Hepatocyte (in vitro differentiated cells): ENCODE results near the gene ZNF79. TPM values are rescaled to one million over a fixed set of nuclear protein-coding genes. Genes with fewer than 3 reads are reported as not detected.

Source experiments
- DNase-seq: peaks from one replicate; pipeline ENCODE4 v3.0.0-alpha.2; 2016; ENCODE audit warnings: low spot score
- H2AFZ ChIP-seq: fragments of 200-600 bp; sonication (generic); 2 replicates; pipeline ENCODE4 v1.6.0; 2016; ENCODE audit warnings: antibody characterized with exemption, mild to moderate bottlenecking
- H3K27ac ChIP-seq: fragments of 200-600 bp; sonication (generic); 2 replicates; pipeline ENCODE4 v1.5.1; 2016; ENCODE audit warnings: mild to moderate bottlenecking
- H3K27me3 ChIP-seq: fragments of 200-600 bp; sonication (generic); 2 replicates; pipeline ENCODE4 v1.6.1; 2016
- H3K36me3 ChIP-seq: fragments of 200-600 bp; sonication (generic); replicated peaks from 2 replicates; pipeline ENCODE4 v1.5.1; 2016; ENCODE audit warnings: low read depth; ENCODE audit not compliant: insufficient read depth
- H3K4me1 ChIP-seq: fragments of 200-600 bp; sonication (generic); 2 replicates; pipeline ENCODE4 v1.5.1; 2016; ENCODE audit warnings: mild to moderate bottlenecking, moderate library complexity; ENCODE audit not compliant: insufficient read depth
- H3K4me2 ChIP-seq: fragments of 200-600 bp; sonication (generic); 2 replicates; pipeline ENCODE4 v1.6.0; 2016
- H3K4me3 ChIP-seq: fragments of 200-600 bp; sonication (generic); 2 replicates; pipeline ENCODE4 v1.5.1; 2016; ENCODE audit warnings: mild to moderate bottlenecking
- H3K79me2 ChIP-seq: fragments of 200-600 bp; sonication (generic); 2 replicates; pipeline ENCODE4 v1.6.0; 2017; ENCODE audit warnings: mild to moderate bottlenecking
- H3K9me2 ChIP-seq: fragments of 200-600 bp; sonication (generic); replicated peaks from 2 replicates; pipeline ENCODE4 v1.6.0; 2017; ENCODE audit warnings: mild to moderate bottlenecking; ENCODE audit not compliant: insufficient read depth
- H3K9me3 ChIP-seq: fragments of 200-600 bp; sonication (generic); 2 replicates; pipeline ENCODE4 v1.5.1; 2016; ENCODE audit warnings: low read depth, mild to moderate bottlenecking
- H4K20me1 ChIP-seq: fragments of 200-600 bp; sonication (generic); 2 replicates; pipeline ENCODE4 v1.6.0; 2016; ENCODE audit warnings: mild to moderate bottlenecking; ENCODE audit not compliant: insufficient read depth, poor library complexity, severe bottlenecking
- EZH2 ChIP-seq: fragments of 200-600 bp; sonication (generic); IDR thresholded peaks from 2 replicates; pipeline ENCODE4 v1.6.1; 2016; ENCODE audit warnings: antibody characterized with exemption, mild to moderate bottlenecking, borderline replicate concordance
- EZH2phosphoT487 ChIP-seq: fragments of 200-600 bp; sonication (generic); IDR thresholded peaks from one replicate; pipeline ENCODE4 v1.6.1; 2018; ENCODE audit warnings: antibody characterized with exemption, mild to moderate bottlenecking, low read depth, moderate library complexity; ENCODE audit not compliant: unreplicated experiment, severe bottlenecking
- WGBS: methylation state at CpG from one replicate; pipeline ENCODE4 v1.1.6; 2016; ENCODE audit warnings: low lambda C conversion rate; ENCODE audit errors: missing lambda C conversion rate; 5-methylcytosine and 5-hydroxymethylcytosine counted together
- polyA plus RNA-seq: library from polyadenylated mRNA; unstranded; fragments of >200 nt; fragmentation: Nextera tagmentation; extraction: Ambion mirVana; gene quantifications from 2 replicates; pipeline ENCODE4 v1.2.1, GENCODE V29; 2016
- total RNA-seq: library from RNA; depleted of rRNA; stranded (reverse); fragments of >200 nt; gene quantifications from 2 replicates; pipeline ENCODE4 v1.2.3, GENCODE V29; 2014
- TF ChIP-seq, protein P1 (sequence below): fragments of 200-600 bp; sonication (generic); IDR thresholded peaks from 2 replicates; pipeline ENCODE4 v1.5.1; 2016; ENCODE audit warnings: antibody characterized with exemption, mild to moderate bottlenecking; ENCODE audit not compliant: poor library complexity

Gene ZNF79
- total and polyA plus RNA-seq, 2 experiments from 2014 or later, result 6.0 to 9.0 TPM

DNA sequence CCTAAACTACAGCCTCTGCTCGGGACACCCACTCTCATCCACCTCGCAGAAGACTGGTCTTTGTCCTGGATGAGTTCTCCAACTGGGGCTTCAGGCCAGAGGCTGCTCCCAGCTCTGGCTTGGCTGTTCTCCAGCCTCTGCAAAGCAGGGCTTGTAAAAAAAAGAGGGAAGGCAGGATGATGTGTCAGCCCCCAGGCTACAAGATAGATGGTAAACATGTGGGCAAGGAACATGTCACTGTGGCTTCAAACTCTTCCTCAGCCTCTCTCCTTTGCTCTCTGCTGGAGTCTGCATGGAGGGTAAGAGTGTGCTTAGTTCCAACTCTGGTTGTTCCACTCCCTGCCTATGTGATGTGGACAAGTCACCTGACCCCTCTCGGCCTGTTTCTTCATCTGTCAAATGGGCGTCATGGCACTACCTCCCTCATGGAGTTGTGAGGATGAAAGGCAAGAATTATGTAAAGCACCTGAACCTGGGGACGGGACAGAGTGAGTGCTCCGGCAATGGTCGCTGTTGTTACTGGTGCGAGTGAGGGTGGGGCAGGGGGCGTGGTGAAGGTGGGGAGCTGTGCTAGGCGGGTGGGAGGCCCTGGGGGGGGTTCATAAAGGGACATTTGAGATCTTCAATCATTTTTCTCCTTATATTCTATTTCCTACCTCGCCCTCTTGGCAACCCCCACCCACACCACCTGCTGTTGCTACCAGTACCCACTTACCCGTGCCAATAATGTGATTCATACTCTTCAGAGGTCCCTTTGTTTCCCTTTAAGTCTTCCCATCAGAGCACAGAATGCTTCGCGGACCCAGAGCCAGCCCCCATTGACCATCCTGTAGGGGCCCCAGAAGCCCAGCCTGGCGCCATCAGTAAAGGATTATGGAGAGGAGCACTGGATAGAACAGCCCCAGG, 6.8 kb upstream of the ZNF79 start:
- 79% methylated on average over 13 of the region's 15 CpGs for WGBS
- Histone ChIP-seq H3K4me1 (peaks cover 10% of the 10 kb centered on the region), H3K27ac (peak overlapping the region; percentile 23), H2AFZ (no peak overlapping the region), H3K4me3 (no peak overlapping the region), H3K4me2 (no peak overlapping the region), H4K20me1 (no peaks in the 10 kb centered on the region), H3K27me3 (no peaks in the 10 kb centered on the region), H3K9me2 (no peaks in the 10 kb centered on the region), H3K9me3 (no peaks in the 10 kb centered on the region), H3K79me2 (peaks cover 14% of the 10 kb centered on the region), H3K36me3 (no peaks in the 10 kb centered on the region)
- DNase-seq, result no peak
- TF ChIP-seq EZH2 (no peak), EZH2phosphoT487 (no peak)
- TF ChIP-seq, protein P1, sequence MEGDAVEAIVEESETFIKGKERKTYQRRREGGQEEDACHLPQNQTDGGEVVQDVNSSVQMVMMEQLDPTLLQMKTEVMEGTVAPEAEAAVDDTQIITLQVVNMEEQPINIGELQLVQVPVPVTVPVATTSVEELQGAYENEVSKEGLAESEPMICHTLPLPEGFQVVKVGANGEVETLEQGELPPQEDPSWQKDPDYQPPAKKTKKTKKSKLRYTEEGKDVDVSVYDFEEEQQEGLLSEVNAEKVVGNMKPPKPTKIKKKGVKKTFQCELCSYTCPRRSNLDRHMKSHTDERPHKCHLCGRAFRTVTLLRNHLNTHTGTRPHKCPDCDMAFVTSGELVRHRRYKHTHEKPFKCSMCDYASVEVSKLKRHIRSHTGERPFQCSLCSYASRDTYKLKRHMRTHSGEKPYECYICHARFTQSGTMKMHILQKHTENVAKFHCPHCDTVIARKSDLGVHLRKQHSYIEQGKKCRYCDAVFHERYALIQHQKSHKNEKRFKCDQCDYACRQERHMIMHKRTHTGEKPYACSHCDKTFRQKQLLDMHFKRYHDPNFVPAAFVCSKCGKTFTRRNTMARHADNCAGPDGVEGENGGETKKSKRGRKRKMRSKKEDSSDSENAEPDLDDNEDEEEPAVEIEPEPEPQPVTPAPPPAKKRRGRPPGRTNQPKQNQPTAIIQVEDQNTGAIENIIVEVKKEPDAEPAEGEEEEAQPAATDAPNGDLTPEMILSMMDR, result no peak

DNA sequence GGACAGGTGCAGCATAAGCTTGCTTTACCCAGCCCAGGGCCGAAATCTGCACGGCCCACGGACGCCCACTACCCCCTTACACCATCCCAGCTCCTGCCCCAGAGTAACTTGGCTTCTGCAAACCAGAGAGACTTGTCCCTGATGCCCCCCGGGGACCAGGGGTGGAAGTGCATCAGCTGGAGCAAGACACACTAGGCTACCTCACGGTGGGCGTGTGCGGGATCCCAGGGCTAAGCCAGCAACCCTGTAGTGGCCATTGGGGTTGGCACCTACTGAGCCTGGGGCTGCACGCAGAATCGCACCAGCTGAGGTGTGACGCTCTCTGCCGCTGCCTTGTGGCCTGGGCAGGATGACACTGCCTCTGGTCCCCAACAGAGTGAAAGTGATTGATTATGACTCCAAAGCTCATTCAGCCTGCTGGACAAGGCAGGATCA, 6.1 kb upstream of the ZNF79 start:
- Histone ChIP-seq H3K9me2 (no peaks in the 10 kb centered on the region), H2AFZ (no peak overlapping the region), H3K9me3 (no peaks in the 10 kb centered on the region), H3K4me3 (no peak overlapping the region), H3K27me3 (no peaks in the 10 kb centered on the region), H4K20me1 (no peaks in the 10 kb centered on the region), H3K4me2 (no peak overlapping the region), H3K79me2 (peaks cover 21% of the 10 kb centered on the region), H3K27ac (no peak overlapping the region), H3K4me1 (peaks cover 17% of the 10 kb centered on the region), H3K36me3 (no peaks in the 10 kb centered on the region)
- TF ChIP-seq, protein P1, result peak; percentile 19
- TF ChIP-seq EZH2, result no peak
- TF ChIP-seq EZH2phosphoT487, result no peak
- DNase-seq, result no peak
- whole genome bisulfite sequencing, result 58% methylated on average over 12 of the region's 12 CpGs

DNA sequence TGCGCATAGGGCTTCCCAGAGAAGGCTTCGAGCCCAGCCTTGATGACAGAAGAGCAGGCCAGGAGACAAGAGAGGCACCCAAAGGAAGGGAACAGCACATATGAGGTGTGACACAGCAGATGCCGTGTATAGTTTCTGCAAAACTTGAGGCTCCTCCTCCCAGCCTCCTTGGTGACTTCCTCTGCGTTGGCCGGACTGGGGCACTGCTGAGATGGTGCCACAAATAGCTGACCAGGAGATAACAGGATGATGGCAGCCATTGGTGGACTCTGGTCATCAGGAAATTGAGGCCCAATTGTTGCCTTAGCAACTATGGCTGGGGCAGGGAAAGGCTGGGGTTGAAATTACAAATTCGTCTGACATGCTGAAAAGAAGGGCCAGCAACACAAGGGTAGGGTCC, 4.8 kb upstream of the ZNF79 start:
- Histone ChIP-seq H2AFZ (no peak overlapping the region), H3K79me2 (peaks cover 24% of the 10 kb centered on the region), H3K9me3 (no peaks in the 10 kb centered on the region), H3K27me3 (no peaks in the 10 kb centered on the region), H3K27ac (peak overlapping the region; percentile 12), H3K9me2 (no peaks in the 10 kb centered on the region), H4K20me1 (no peaks in the 10 kb centered on the region), H3K4me1 (peaks cover 18% of the 10 kb centered on the region), H3K36me3 (no peaks in the 10 kb centered on the region), H3K4me2 (no peak overlapping the region), H3K4me3 (no peak overlapping the region)
- no peak for DNase-seq
- 83% methylated on average over 6 of the region's 6 CpGs for WGBS
- TF ChIP-seq EZH2 (no peak), EZH2phosphoT487 (no peak)
- TF ChIP-seq, protein P1, result no peak
